ACC112 (cell line): ENCODE results near the gene GABBR1.

Experiments used
- H2AFZ ChIP-seq: fragments of 200-600 bp; sonication (generic); one replicate; pipeline ENCODE4 v1.6.0; 2017; ENCODE audit warnings: antibody characterized with exemption, low read length; ENCODE audit not compliant: unreplicated experiment
- H3K27ac ChIP-seq: fragments of 200-600 bp; sonication (generic); 2 replicates; pipeline ENCODE4 v1.5.1; 2014; ENCODE audit warnings: low read depth, mild to moderate bottlenecking, antibody characterized with exemption, low read length, moderate library complexity
- H3K27me3 ChIP-seq: fragments of 200-600 bp; sonication (generic); 2 replicates; pipeline ENCODE4 v1.6.1; 2014; ENCODE audit warnings: mild to moderate bottlenecking, antibody characterized with exemption, low read length, moderate library complexity, mixed read lengths; ENCODE audit not compliant: insufficient read depth
- H3K36me3 ChIP-seq: fragments of 200-600 bp; sonication (generic); 2 replicates; pipeline ENCODE4 v1.6.1; 2016; ENCODE audit warnings: mild to moderate bottlenecking, antibody characterized with exemption, low read length, moderate library complexity, mixed read lengths; ENCODE audit not compliant: insufficient read depth
- H3K4me1 ChIP-seq: fragments of 200-600 bp; sonication (generic); one replicate; pipeline ENCODE4 v1.6.1; 2016; ENCODE audit warnings: low read length, mixed read lengths; ENCODE audit not compliant: insufficient read depth, unreplicated experiment, control insufficient read depth
- H3K4me3 ChIP-seq: fragments of 200-600 bp; sonication (generic); 2 replicates; pipeline ENCODE4 v1.5.1; 2014; ENCODE audit warnings: mild to moderate bottlenecking, low read depth, low read length
- H3K79me2 ChIP-seq: fragments of 200-600 bp; sonication (generic); one replicate; pipeline ENCODE4 v1.6.0; 2016; ENCODE audit warnings: low read length; ENCODE audit not compliant: control insufficient read depth, unreplicated experiment, insufficient read depth

GABBR1 gene

GRCh38 chr6:29596381-29596900, 36.5 kb downstream of the GABBR1 start:
- Histone ChIP-seq H3K36me3 (peaks cover 3% of the 10 kb centered on the region; the same call in 1 of the 2 replicates), H3K79me2 (no peaks in the 10 kb centered on the region), H3K27me3 (peaks cover 9% of the 10 kb centered on the region), H2AFZ (no peak overlapping the region), H3K4me3 (no peak overlapping the region), H3K4me1 (no peaks in the 10 kb centered on the region), H3K27ac (no peak overlapping the region)

GRCh38 chr6:29593199-29593855, 39.7 kb downstream of the GABBR1 start:
- peaks cover 13% of the 10 kb centered on the region for H3K27me3 ChIP-seq
- no peaks in the 10 kb centered on the region for H3K36me3 ChIP-seq
- H3K4me3 ChIP-seq, result no peak overlapping the region
- H2AFZ ChIP-seq, result no peak overlapping the region
- no peaks in the 10 kb centered on the region for H3K79me2 ChIP-seq
- H3K27ac ChIP-seq, result no peak overlapping the region
- H3K4me1 ChIP-seq, result no peaks in the 10 kb centered on the region

DNA sequence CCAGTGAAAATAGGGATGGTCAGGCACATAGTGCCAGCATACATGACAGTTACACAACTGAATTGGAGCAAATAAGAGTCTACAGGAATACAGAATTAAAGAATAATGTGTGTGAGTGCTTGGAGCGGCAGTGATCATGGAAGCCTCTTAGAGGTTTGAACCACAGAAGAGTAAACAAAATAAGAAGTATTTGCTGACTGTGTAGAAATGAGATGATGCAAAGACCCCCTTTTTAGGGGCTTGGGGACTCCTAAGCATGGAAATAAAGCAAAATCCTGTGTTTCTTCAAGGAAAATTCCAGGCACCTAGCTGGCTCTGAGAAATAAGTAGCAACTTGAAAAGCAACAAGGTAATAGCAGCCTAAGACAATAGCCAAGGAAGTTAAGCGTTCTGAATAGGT, 41.3 kb downstream of the GABBR1 start:
- Histone ChIP-seq H3K79me2 (no peaks in the 10 kb centered on the region), H2AFZ (no peak overlapping the region), H3K27me3 (peaks cover 19% of the 10 kb centered on the region), H3K4me3 (no peak overlapping the region), H3K36me3 (no peaks in the 10 kb centered on the region), H3K4me1 (no peaks in the 10 kb centered on the region), H3K27ac (no peak overlapping the region)

- Histone ChIP-seq H3K79me2 (no peaks in the 10 kb centered on the region), H3K4me3 (no peak overlapping the region)
These were observed 42.7 kb downstream of the GABBR1 start for GRCh38 chr6:29590218-29590808.

DNA sequence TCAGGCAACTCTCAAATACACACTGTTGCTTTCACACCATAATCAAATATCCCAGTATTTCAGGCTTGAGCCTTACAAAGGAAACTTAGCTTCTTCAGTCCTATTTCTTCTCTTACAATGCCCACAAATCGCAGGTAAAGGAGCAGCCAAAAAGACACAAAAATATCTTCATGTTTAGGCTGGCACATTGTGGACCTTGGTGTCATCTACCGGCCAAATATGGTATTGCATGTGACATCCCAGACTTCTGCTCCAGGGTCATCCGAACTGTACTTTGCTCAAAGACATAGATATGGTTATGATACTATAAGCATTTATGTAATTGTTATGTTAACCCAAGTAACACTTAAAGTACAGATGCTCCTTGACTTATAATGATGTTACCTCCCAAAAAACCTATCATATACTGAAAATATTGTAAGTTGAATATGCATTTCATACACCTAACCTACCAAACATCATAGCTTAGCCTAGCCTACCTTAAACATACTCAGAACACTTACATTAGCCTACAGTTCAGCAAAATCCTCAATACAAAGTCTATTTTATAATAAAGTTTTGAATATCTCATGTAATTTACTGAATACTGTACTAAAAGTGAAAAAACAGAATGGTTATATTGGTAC, 43.4 kb downstream of the GABBR1 start:
- no peak overlapping the region for H3K4me3 ChIP-seq
- no peak overlapping the region for H3K27ac ChIP-seq

More at GRCh38 chr6:29590218-29590808, 42.7 kb downstream of the GABBR1 start:
- Histone ChIP-seq H3K27me3 (peaks cover 26% of the 10 kb centered on the region), H2AFZ (no peak overlapping the region), H3K4me1 (no peaks in the 10 kb centered on the region), H3K27ac (no peak overlapping the region), H3K36me3 (no peaks in the 10 kb centered on the region)

GRCh38 chr6:29584821-29585220, 48.2 kb downstream of the GABBR1 start, which contains the start of gene OR2H2:
OR2H2 (plus strand) TSS chr6:29585121; CDS start chr6:29587945, 2,824 bp downstream.
- Histone ChIP-seq H3K4me3 (no peak within 1 kb of the TSS), H2AFZ (no peak within 1 kb of the TSS), H3K27ac (no peak within 1 kb of the TSS), H3K36me3 (no peaks in the 10 kb centered on the region), H3K79me2 (no peaks in the 10 kb centered on the region), H3K27me3 (peaks cover 48% of the 10 kb centered on the region), H3K4me1 (no peaks in the 10 kb centered on the region)

More for the DNA sequence above, 43.4 kb downstream of the GABBR1 start:
- peaks cover 32% of the 10 kb centered on the region for H3K27me3 ChIP-seq
- H3K79me2 ChIP-seq, result no peaks in the 10 kb centered on the region
- no peaks in the 10 kb centered on the region for H3K4me1 ChIP-seq
- H3K36me3 ChIP-seq, result no peaks in the 10 kb centered on the region
- H2AFZ ChIP-seq, result no peak overlapping the region

GRCh38 chr6:29577544-29577943, 55.4 kb downstream of the GABBR1 start:
- Histone ChIP-seq H3K4me1 (no peaks in the 10 kb centered on the region), H3K4me3 (no peak overlapping the region), H2AFZ (no peak overlapping the region), H3K79me2 (no peaks in the 10 kb centered on the region), H3K36me3 (no peaks in the 10 kb centered on the region), H3K27ac (no peak overlapping the region), H3K27me3 (peaks cover 58% of the 10 kb centered on the region)

- Histone ChIP-seq H3K36me3 (no peaks in the 10 kb centered on the region), H3K27ac (no peak overlapping the region), H3K79me2 (no peaks in the 10 kb centered on the region), H2AFZ (no peak overlapping the region), H3K27me3 (peaks cover 60% of the 10 kb centered on the region), H3K4me3 (no peak overlapping the region), H3K4me1 (no peaks in the 10 kb centered on the region)
These were observed 56.9 kb downstream of the GABBR1 start for GRCh38 chr6:29576056-29576455.

DNA sequence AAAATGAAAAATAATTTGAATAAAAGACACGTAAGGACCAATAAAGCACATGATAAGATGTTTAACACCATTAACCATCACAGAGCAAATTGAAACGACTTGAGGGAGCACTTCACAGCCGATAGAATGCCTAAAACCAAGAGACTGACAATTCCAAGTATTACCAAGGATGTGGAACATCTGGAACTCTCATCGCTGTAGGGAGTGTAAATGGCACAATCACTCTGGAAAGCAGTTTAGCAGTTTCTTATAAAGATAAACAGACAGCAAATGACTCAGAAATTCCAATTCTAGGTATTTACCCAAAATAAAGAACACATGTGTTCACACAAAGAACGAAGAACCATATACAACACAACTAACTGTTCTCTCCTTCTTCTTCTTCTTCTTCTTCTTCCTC, 65.0 kb downstream of the GABBR1 start:
- H3K27ac ChIP-seq, result no peak overlapping the region
- H3K27me3 ChIP-seq, result peaks cover 52% of the 10 kb centered on the region
- no peaks in the 10 kb centered on the region for H3K36me3 ChIP-seq
- H3K4me3 ChIP-seq, result no peak overlapping the region
- H3K79me2 ChIP-seq, result no peaks in the 10 kb centered on the region
- H2AFZ ChIP-seq, result no peak overlapping the region
- no peaks in the 10 kb centered on the region for H3K4me1 ChIP-seq

- no peak overlapping the region for H2AFZ ChIP-seq
- no peaks in the 10 kb centered on the region for H3K36me3 ChIP-seq
- H3K4me3 ChIP-seq, result no peak overlapping the region
- H3K79me2 ChIP-seq, result no peaks in the 10 kb centered on the region
- peaks cover 56% of the 10 kb centered on the region for H3K27me3 ChIP-seq
- H3K27ac ChIP-seq, result no peak overlapping the region
- no peaks in the 10 kb centered on the region for H3K4me1 ChIP-seq
These were observed 65.4 kb downstream of the GABBR1 start for GRCh38 chr6:29567541-29567940.
